Epithelial cell of esophagus (primary cell): ENCODE measurements around the gene RREB1.

Experiments
- DNase-seq: peaks from one replicate; pipeline ENCODE4 v3.0.0; 2010; ENCODE audit warnings: low read depth
- H3K4me3 ChIP-seq: 2 replicates; pipeline ENCODE4 v1.5.1; 2011; ENCODE audit warnings: mild to moderate bottlenecking, low read length, control low read depth
- CTCF ChIP-seq: IDR thresholded peaks from 2 replicates; pipeline ENCODE4 v1.5.1; 2011; ENCODE audit warnings: low read depth, mild to moderate bottlenecking, low read length, control low read depth, inconsistent platforms; ENCODE audit not compliant: insufficient read depth; ENCODE audit errors: missing control alignments

RREB1 gene

GRCh38 chr6:7085911-7086310 lies 21.9 kb upstream of the RREB1 start:
- H3K4me3 ChIP-seq: no peak overlapping the region
- no peak for TF ChIP-seq CTCF
- peak; percentile 34 for DNase-seq

GRCh38 chr6:7086488-7086887 lies 21.3 kb upstream of the RREB1 start:
- peak; percentile 7 for DNase-seq
- no peak overlapping the region for H3K4me3 ChIP-seq
- no peak for TF ChIP-seq CTCF

- no peak for TF ChIP-seq CTCF
- H3K4me3 ChIP-seq: no peak overlapping the region
- no peak for DNase-seq
Observed at GRCh38 chr6:7087066-7087465, 20.7 kb upstream of the RREB1 start.

GRCh38 chr6:7087491-7087979 lies 20.2 kb upstream of the RREB1 start:
- no peak for TF ChIP-seq CTCF
- no peak overlapping the region for H3K4me3 ChIP-seq
- DNase-seq: no peak

GRCh38 chr6:7088076-7088742 lies 19.6 kb upstream of the RREB1 start:
- no peak overlapping the region for H3K4me3 ChIP-seq
- no peak for DNase-seq
- TF ChIP-seq CTCF: no peak

GRCh38 chr6:7098993-7099392 lies 8.8 kb upstream of the RREB1 start:
- H3K4me3 ChIP-seq: no peak overlapping the region
- DNase-seq: no peak
- TF ChIP-seq CTCF: no peak
